CD4-positive, alpha-beta memory T cell (primary cell): ENCODE measurements around the gene TP53BP2. TPM values are rescaled to one million over a fixed set of nuclear protein-coding genes. Genes with fewer than 3 reads are reported as not detected.
A peak's percentile ranks its signal among the peaks of the same experiment; 100 is the strongest.

Source experiments
- CTCF ChIA-PET: fragments of 350-600 bp; sonication (Branson Sonifier 250); formaldehyde crosslinking; loops from one replicate; lab custom pipeline; 2021; ENCODE audit warnings: inconsistent platforms; ENCODE audit not compliant: partially characterized antibody; lab: Charles Lee
- POLR2A ChIA-PET: fragments of 350-600 bp; sonication (Branson Sonifier 250); formaldehyde crosslinking; loops from one replicate; lab custom pipeline; 2021; ENCODE audit not compliant: partially characterized antibody; lab: Charles Lee
- DNase-seq, 5 donors: peaks; one replicate each; pipeline versions ENCODE4 v3.0.0 to v3.0.0-alpha.2; 2020 to 2022; ENCODE audit warnings: mixed read lengths in 1 of 5
- H3K27ac ChIP-seq: one replicate; pipeline ENCODE4 v1.7.0; 2013; ENCODE audit warnings: low read depth, low read length
- H3K27me3 ChIP-seq: 2 replicates; pipeline ENCODE4 v1.7.0; 2013; ENCODE audit warnings: mild to moderate bottlenecking, low read length, moderate library complexity; ENCODE audit not compliant: insufficient read depth
- H3K36me3 ChIP-seq: 2 replicates; pipeline ENCODE4 v1.7.0; 2013; ENCODE audit warnings: mild to moderate bottlenecking, low read length, moderate library complexity; ENCODE audit not compliant: insufficient read depth
- H3K4me1 ChIP-seq: 2 replicates; pipeline ENCODE4 v1.7.0; 2013; ENCODE audit warnings: mild to moderate bottlenecking, low read length, moderate library complexity; ENCODE audit not compliant: insufficient read depth
- H3K4me3 ChIP-seq, 2 donors: one replicate each; pipeline ENCODE4 v1.7.0; 2013; ENCODE audit warnings: low read length in 2 of 2, mild to moderate bottlenecking in 1 of 2
- H3K9me3 ChIP-seq, 2 donors: one replicate each; pipeline ENCODE4 v1.7.0; 2013; ENCODE audit warnings: low read length in 2 of 2, control low read depth in 1 of 2; ENCODE audit not compliant: control insufficient read depth in 1 of 2
- H3K27ac Mint-ChIP-seq, 7 donors: one replicate each; pipeline ENCODE4 v1.8.0; 2020 to 2021; ENCODE audit warnings: mixed read lengths in 7 of 7, mild to moderate bottlenecking in 6 of 7, inconsistent platforms in 3 of 7, moderate library complexity in 3 of 7
- H3K27me3 Mint-ChIP-seq, 2 donors: one replicate each; pipeline ENCODE4 v1.8.0; 2020 to 2021; ENCODE audit warnings: mixed read lengths in 2 of 2
- H3K36me3 Mint-ChIP-seq, 2 donors: one replicate each; pipeline ENCODE4 v1.8.0; 2020 to 2021; ENCODE audit warnings: mixed read lengths in 2 of 2, inconsistent platforms in 1 of 2, mild to moderate bottlenecking in 1 of 2
- H3K4me1 Mint-ChIP-seq, 4 donors: one replicate each; pipeline ENCODE4 v1.8.0; 2020 to 2021; ENCODE audit warnings: mixed read lengths in 4 of 4, mild to moderate bottlenecking in 1 of 4
- H3K4me3 Mint-ChIP-seq, 8 donors: one replicate each; pipeline ENCODE4 v1.8.0; 2020 to 2021; ENCODE audit warnings: mixed read lengths in 8 of 8, mild to moderate bottlenecking in 7 of 8, moderate library complexity in 6 of 8, inconsistent platforms in 3 of 8
- H3K9me3 Mint-ChIP-seq, 8 donors: one replicate each; pipeline ENCODE4 v1.8.0; 2020 to 2021; ENCODE audit warnings: mixed read lengths in 8 of 8, mild to moderate bottlenecking in 5 of 8, inconsistent platforms in 3 of 8, moderate library complexity in 1 of 8
- intact Hi-C: fragments of 100-400 bp; cut with micrococcal nuclease; formaldehyde crosslinking; loops from one replicate; pipeline ENCODE4 v1.15.1; 2023
- polyA plus RNA-seq, 2 donors: library from polyadenylated mRNA; unstranded; fragments of 300-500 nt; fragmentation: Illumina TruSeq; gene quantifications; one replicate each; pipeline ENCODE4 v1.2.3, GENCODE V29; 2021
- total RNA-seq, 2 experiments: library from RNA; stranded (reverse); gene quantifications; one replicate each; pipeline ENCODE4 v1.2.3, GENCODE V29; 2021

TP53BP2 gene
- total and polyA plus RNA-seq, 4 experiments from 2014 or later = 8.5 to 49.8 (median 33.8) TPM

DNA sequence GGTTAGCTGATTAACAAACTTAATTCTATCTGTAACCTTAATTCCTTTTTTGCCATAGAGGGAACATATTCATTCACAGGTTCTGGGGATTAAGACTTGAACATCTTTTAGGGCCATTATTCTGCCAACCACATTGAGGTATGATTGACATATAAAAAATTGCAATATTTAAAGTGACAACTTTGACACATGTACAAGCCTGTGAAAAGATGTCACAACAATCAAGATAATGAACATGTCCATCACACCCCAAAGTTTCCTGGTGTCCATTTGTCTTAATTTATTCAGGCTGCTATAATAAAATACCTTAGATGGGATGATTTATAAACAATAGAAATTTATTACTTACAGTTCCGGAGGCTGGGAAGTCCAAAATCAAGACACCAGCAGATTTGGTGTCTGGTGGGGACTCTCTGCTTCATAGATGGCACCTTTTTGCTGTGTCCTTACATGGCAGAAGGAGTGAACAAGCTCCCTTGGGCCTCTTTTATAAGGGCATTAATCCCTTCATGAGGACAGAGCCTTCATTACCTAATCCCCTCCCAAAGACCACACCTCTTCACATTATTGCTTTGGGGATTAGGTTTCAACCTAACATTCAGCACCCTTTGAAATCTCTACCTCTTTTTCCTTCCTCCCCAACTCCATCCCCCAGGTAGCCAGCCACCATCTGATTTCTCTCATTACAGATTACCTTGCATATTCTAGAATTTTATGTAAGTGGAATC is 33.0 kb upstream of the TP53BP2 start:
- no peak overlapping the region for H3K27ac ChIP-seq
- H3K4me1 Mint-ChIP-seq = no peaks in the 10 kb centered on the region
- DNase-seq = no peak
- CTCF ChIA-PET = no interaction called here
- intact Hi-C loops = no loop called here
- peaks cover 0 to 8% (median 0%) of the 10 kb centered on the region in 8 donors for H3K9me3 Mint-ChIP-seq
- no peaks in the 10 kb centered on the region for H3K27me3 ChIP-seq
- H3K4me3 ChIP-seq = no peak overlapping the region
- H3K27ac Mint-ChIP-seq = no peak overlapping the region
- H3K4me3 Mint-ChIP-seq = no peak overlapping the region
- H3K27me3 Mint-ChIP-seq = peaks cover 4 to 9% of the 10 kb centered on the region in 2 donors
- H3K4me1 ChIP-seq = no peaks in the 10 kb centered on the region
- H3K9me3 ChIP-seq = no peaks in the 10 kb centered on the region
- POLR2A ChIA-PET = no interaction called here
- no peaks in the 10 kb centered on the region for H3K36me3 Mint-ChIP-seq
- H3K36me3 ChIP-seq = no peaks in the 10 kb centered on the region

DNA sequence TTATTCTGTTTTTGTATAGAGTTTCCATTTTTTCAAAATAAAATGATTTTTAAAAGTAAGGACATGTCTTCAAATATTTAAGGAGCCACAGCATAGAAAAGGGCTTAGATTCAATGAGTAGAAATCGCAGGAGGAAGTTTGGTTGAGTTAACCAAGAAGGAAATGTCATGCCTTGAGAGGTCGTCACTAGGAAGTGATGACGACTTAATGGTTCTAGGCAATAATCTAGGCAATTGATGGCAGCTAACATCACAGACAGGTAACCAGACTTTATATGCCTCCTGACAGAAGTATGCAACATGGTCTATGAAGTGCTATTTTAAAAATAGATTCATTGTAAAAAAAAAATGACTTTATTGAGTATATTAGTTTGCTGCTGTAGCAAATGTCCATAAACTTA is 32.1 kb upstream of the TP53BP2 start:
- no peak overlapping the region for H3K27ac Mint-ChIP-seq
- intact Hi-C loops = no loop called here
- no peaks in the 10 kb centered on the region for H3K36me3 Mint-ChIP-seq
- no peaks in the 10 kb centered on the region for H3K4me1 ChIP-seq
- H3K27ac ChIP-seq = no peak overlapping the region
- no peak for DNase-seq
- H3K4me1 Mint-ChIP-seq = no peaks in the 10 kb centered on the region
- no peaks in the 10 kb centered on the region for H3K9me3 ChIP-seq
- no peak overlapping the region for H3K4me3 ChIP-seq
- ChIA-PET POLR2A (no interaction called here), CTCF (no interaction called here)
- H3K27me3 ChIP-seq = no peaks in the 10 kb centered on the region
- H3K9me3 Mint-ChIP-seq = peaks cover 0 to 8% (median 0%) of the 10 kb centered on the region in 8 donors
- H3K36me3 ChIP-seq = no peaks in the 10 kb centered on the region
- peaks cover 9 to 16% of the 10 kb centered on the region in 2 donors for H3K27me3 Mint-ChIP-seq
- H3K4me3 Mint-ChIP-seq = no peak overlapping the region

DNA sequence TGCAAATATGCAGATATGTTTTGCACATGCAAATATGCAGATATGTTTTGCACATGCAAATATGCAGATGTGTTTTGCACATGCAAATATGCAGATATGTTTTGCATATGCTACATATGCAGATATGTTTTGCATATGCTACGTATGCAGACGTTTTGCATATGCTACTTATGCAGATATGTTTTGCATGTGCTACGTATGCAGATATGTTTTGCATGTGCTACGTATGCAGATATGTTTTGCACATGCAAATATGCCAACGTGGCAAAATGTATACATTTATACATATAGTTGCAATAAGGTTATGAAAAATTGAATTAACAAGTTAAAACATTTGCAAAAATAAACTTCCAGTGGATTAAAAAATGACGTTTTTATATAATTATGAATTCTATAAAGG is 30.8 kb upstream of the TP53BP2 start:
- Histone ChIP-seq H3K27me3 (no peaks in the 10 kb centered on the region), H3K27ac (no peak overlapping the region), H3K36me3 (no peaks in the 10 kb centered on the region), H3K4me1 (no peaks in the 10 kb centered on the region), H3K4me3 (no peak overlapping the region), H3K9me3 (no peaks in the 10 kb centered on the region)
- intact Hi-C loops = no loop called here
- no peaks in the 10 kb centered on the region for H3K4me1 Mint-ChIP-seq
- H3K9me3 Mint-ChIP-seq = peaks cover 0 to 8% (median 0%) of the 10 kb centered on the region in 8 donors
- POLR2A ChIA-PET = no interaction called here
- peaks cover 19 to 20% of the 10 kb centered on the region in 2 donors for H3K27me3 Mint-ChIP-seq
- no peak for DNase-seq
- CTCF ChIA-PET = no interaction called here
- no peaks in the 10 kb centered on the region for H3K36me3 Mint-ChIP-seq
- H3K27ac Mint-ChIP-seq = no peak overlapping the region
- no peak overlapping the region for H3K4me3 Mint-ChIP-seq

DNA sequence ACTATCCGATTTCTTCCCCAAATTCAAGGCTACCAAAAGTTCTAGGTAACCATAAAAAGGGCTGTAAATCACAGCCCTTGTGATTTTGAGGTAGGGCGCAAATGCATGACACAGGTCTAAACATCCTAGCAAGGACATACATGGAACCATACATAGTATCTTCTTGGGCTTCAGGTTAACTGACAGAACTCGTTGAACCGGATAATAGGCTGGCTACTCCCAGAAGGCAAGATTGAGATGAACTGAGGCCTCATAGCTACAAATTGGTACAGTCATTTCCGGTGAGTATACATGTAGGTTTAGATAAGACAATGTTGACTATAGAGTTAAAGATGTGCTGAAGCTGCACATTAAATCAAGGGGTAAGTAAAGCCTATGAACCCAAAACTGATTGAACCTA is 27.3 kb upstream of the TP53BP2 start:
- Mint-ChIP-seq H3K9me3 (peaks cover 0 to 8% (median 0%) of the 10 kb centered on the region in 8 donors), H3K27ac (no peak overlapping the region), H3K27me3 (peaks cover 13 to 18% of the 10 kb centered on the region in 2 donors), H3K4me1 (no peaks in the 10 kb centered on the region), H3K4me3 (no peak overlapping the region), H3K36me3 (no peaks in the 10 kb centered on the region)
- no peaks in the 10 kb centered on the region for H3K4me1 ChIP-seq
- H3K36me3 ChIP-seq = no peaks in the 10 kb centered on the region
- H3K27ac ChIP-seq = no peak overlapping the region
- no peaks in the 10 kb centered on the region for H3K27me3 ChIP-seq
- intact Hi-C loops = no loop called here
- ChIA-PET CTCF (no interaction called here), POLR2A (no interaction called here)
- no peak overlapping the region for H3K4me3 ChIP-seq
- DNase-seq = no peak
- no peaks in the 10 kb centered on the region for H3K9me3 ChIP-seq

DNA sequence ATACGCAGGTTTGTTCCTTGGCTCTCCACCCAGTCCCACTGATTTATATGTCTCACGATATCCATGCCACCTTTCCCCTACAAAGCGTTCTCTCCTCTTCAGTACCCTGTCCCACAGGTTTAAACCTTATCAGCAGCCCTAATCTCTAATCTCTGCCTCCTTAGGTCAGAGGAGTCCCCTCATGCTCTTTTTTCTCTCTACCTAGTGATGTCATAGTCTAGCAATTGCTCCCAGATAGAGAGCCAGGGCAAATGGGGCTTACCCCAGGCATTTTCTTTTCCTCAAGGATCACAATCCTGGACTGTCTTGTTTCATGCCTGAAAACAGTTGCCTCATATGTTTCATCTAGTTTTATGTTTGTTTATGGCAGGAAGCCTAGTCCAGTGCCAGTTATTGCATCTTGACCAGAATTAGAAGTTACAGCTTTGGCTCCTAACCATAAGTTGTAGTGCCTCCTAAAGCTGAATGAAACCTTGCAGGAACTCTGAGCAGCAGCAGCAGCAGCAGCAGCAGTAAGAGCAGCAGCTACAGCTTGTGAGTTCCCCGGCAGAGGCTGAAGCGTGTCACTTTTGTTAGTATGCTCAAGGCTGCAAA is 26.7 kb upstream of the TP53BP2 start:
- H3K27ac Mint-ChIP-seq = no peak overlapping the region
- H3K27me3 Mint-ChIP-seq = peaks cover 14 to 19% of the 10 kb centered on the region in 2 donors
- Histone ChIP-seq H3K36me3 (no peaks in the 10 kb centered on the region), H3K4me1 (no peaks in the 10 kb centered on the region), H3K9me3 (no peaks in the 10 kb centered on the region), H3K4me3 (no peak overlapping the region), H3K27ac (no peak overlapping the region), H3K27me3 (no peaks in the 10 kb centered on the region)
- peaks cover 0 to 8% (median 0%) of the 10 kb centered on the region in 8 donors for H3K9me3 Mint-ChIP-seq
- no peaks in the 10 kb centered on the region for H3K4me1 Mint-ChIP-seq
- no peak overlapping the region for H3K4me3 Mint-ChIP-seq
- ChIA-PET POLR2A (no interaction called here), CTCF (interaction anchor here (0.7 kb wide), 1 partner anchor 585 kb away, joined by 3 read pairs; no protein-coding TSS in a partner anchor)
- intact Hi-C loops = no loop called here
- no peak for DNase-seq
- H3K36me3 Mint-ChIP-seq = no peaks in the 10 kb centered on the region

DNA sequence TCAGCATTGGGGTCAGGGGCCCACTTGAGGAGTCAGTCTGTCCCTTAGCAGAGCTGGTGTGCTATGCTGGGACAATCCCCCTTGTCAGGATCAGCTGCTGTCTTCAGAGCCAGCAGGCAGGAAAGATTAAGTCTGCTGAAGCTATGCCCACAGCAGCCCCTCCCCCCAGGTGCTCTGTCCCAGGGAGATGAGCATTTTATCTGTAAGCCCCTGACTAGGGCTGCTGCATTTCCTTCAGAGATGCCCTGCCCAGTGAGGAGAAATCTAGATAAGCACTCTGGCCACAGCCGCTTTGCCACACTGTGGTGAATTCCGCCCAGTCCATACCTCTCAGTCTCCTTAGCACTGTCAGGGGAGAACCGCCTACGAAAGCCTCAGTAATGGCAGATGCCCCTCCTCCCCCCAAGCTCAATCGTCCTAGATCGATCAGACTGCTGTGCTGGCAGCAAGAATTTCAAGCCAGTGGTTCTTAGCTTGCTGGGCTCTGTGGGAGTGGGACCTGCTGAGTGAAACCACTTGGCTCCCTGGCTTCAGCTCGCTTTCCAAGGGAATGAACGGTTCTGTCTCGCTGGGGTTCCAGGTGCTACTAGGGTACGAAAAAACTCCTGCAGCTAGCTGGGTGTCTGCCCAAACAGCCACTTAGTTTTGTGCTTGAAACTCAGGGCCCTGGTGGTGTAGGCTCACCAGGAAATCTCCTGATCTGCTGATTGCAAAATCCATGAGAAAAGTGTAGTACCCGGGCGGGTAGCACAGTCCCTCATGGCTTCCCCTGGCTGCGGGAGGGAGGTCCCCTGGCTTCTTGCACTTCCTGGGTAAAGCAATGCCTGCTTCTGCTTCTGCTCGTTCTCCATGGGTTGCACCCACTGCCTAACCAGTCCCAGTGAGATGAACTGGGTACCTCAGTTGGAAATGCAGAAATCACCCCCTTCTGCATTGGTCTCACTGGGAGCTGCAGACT is 25.1 kb upstream of the TP53BP2 start:
- no peaks in the 10 kb centered on the region for H3K36me3 ChIP-seq
- no peaks in the 10 kb centered on the region for H3K4me1 Mint-ChIP-seq
- H3K9me3 ChIP-seq = no peaks in the 10 kb centered on the region
- H3K4me3 ChIP-seq = no peak overlapping the region
- no peaks in the 10 kb centered on the region for H3K36me3 Mint-ChIP-seq
- ChIA-PET CTCF (no interaction called here), POLR2A (no interaction called here)
- no peak for DNase-seq
- H3K4me1 ChIP-seq = no peaks in the 10 kb centered on the region
- intact Hi-C loops = no loop called here
- no peak overlapping the region for H3K27ac Mint-ChIP-seq
- no peak overlapping the region for H3K27ac ChIP-seq
- peak overlapping the region in 6 of 8 donors; percentile 33 to 72 (median 58) for H3K4me3 Mint-ChIP-seq
- peaks cover 15 to 22% of the 10 kb centered on the region in 2 donors for H3K27me3 Mint-ChIP-seq
- H3K9me3 Mint-ChIP-seq = peaks cover 0 to 8% (median 0%) of the 10 kb centered on the region in 8 donors
- H3K27me3 ChIP-seq = no peaks in the 10 kb centered on the region
